A673 (cell line): Measurements from ENCODE around the gene VWA5A. TPM values are rescaled to one million over a fixed set of nuclear protein-coding genes. Genes with fewer than 3 reads are reported as not detected.

Experiments used
- Bru-seq: library from RNA; stranded (reverse); fragments of 400-500 nt; gene quantifications from one replicate; lab custom pipeline; 2021; lab: Mats Ljungman, UMichigan
- BruChase-seq, 2 experiments: library from RNA; stranded (reverse); fragments of 400-500 nt; gene quantifications; one replicate each; lab custom pipeline; 2021; lab: Mats Ljungman, UMichigan
- BruUV-seq: library from RNA; stranded (reverse); fragments of 400-500 nt; replicated peaks from 2 replicates; lab custom pipeline; 2021; lab: Mats Ljungman, UMichigan
- CTCF ChIA-PET: fragments of 300-600 bp; sonication (Branson Sonifier 250); formaldehyde crosslinking; loops from one replicate; lab custom pipeline; 2022; ENCODE audit warnings: antibody characterized with exemption; lab: Charles Lee
- POLR2A ChIA-PET: fragments of 300-600 bp; sonication (Branson Sonifier 250); formaldehyde crosslinking; loops from one replicate; lab custom pipeline; 2022; ENCODE audit warnings: antibody characterized with exemption; ENCODE audit not compliant: low non-redundant PET; lab: Charles Lee
- DNase-seq: peaks from one replicate; pipeline ENCODE4 v3.0.0-alpha.2; 2015; ENCODE audit warnings: low spot score
- H3K27ac ChIP-seq: fragments of 200-600 bp; sonication (generic); 2 replicates; pipeline ENCODE4 v1.5.1; 2016; ENCODE audit warnings: mixed run types, low read depth, mild to moderate bottlenecking, mixed read lengths, antibody characterized with exemption, low read length; ENCODE audit not compliant: poor library complexity, severe bottlenecking
- H3K27me3 ChIP-seq: fragments of 200-600 bp; sonication (generic); replicated peaks from 2 replicates; pipeline ENCODE4 v1.6.1; 2017; ENCODE audit warnings: mixed run types, low read depth, mild to moderate bottlenecking, mixed read lengths, antibody characterized with exemption, low read length; ENCODE audit not compliant: insufficient read depth, poor library complexity
- H3K36me3 ChIP-seq: fragments of 200-600 bp; sonication (generic); 2 replicates; pipeline ENCODE4 v1.6.1; 2016; ENCODE audit warnings: mixed run types, mild to moderate bottlenecking, mixed read lengths, antibody characterized with exemption, low read length; ENCODE audit not compliant: insufficient read depth, poor library complexity, severe bottlenecking
- H3K4me1 ChIP-seq: fragments of 200-600 bp; sonication (generic); 2 replicates; pipeline ENCODE4 v1.6.1; 2017; ENCODE audit warnings: mixed run types, mild to moderate bottlenecking, mixed read lengths, antibody characterized with exemption, low read length; ENCODE audit not compliant: insufficient read depth, poor library complexity, severe bottlenecking
- H3K4me3 ChIP-seq: fragments of 200-600 bp; sonication (generic); 2 replicates; pipeline ENCODE4 v1.5.1; 2016; ENCODE audit warnings: low read depth, mixed run types, mild to moderate bottlenecking, mixed read lengths, low read length; ENCODE audit not compliant: poor library complexity, severe bottlenecking
- H3K9me3 ChIP-seq: fragments of 200-600 bp; sonication (generic); 2 replicates; pipeline ENCODE4 v1.6.1; 2016; ENCODE audit warnings: mixed run types, low read depth, mild to moderate bottlenecking, mixed read lengths, antibody characterized with exemption, low read length; ENCODE audit not compliant: poor library complexity, severe bottlenecking
- EZH2 ChIP-seq: fragments of 200-600 bp; sonication (generic); IDR thresholded peaks from 2 replicates; pipeline ENCODE4 v1.6.1; 2017; ENCODE audit warnings: borderline replicate concordance, low read depth, mild to moderate bottlenecking, mixed read lengths, antibody characterized with exemption, low read length; ENCODE audit not compliant: poor library complexity, severe bottlenecking
- intact Hi-C: fragments of 100-400 bp; cut with micrococcal nuclease; formaldehyde crosslinking; loops from one replicate; pipeline ENCODE4 v1.10.0; 2022; ENCODE audit not compliant: unreplicated experiment
- long read RNA-seq: library from polyadenylated mRNA; stranded (forward); transcript quantifications from one replicate; pipeline ENCODE4 v2.0.0, GENCODE V29; 2022
- total RNA-seq: library from RNA; stranded (reverse); gene quantifications from 2 replicates; pipeline ENCODE4 v1.2.3, GENCODE V29; 2021
- TF ChIP-seq, protein P1 (sequence below): fragments of 300-800, 200-600 bp; sonication (generic); conservative IDR thresholded peaks from 2 replicates; pipeline ENCODE4 v1.5.1; 2017; ENCODE audit warnings: low read depth, mild to moderate bottlenecking, antibody characterized with exemption, low read length, moderate library complexity, mixed read lengths

The VWA5A gene, protein sequence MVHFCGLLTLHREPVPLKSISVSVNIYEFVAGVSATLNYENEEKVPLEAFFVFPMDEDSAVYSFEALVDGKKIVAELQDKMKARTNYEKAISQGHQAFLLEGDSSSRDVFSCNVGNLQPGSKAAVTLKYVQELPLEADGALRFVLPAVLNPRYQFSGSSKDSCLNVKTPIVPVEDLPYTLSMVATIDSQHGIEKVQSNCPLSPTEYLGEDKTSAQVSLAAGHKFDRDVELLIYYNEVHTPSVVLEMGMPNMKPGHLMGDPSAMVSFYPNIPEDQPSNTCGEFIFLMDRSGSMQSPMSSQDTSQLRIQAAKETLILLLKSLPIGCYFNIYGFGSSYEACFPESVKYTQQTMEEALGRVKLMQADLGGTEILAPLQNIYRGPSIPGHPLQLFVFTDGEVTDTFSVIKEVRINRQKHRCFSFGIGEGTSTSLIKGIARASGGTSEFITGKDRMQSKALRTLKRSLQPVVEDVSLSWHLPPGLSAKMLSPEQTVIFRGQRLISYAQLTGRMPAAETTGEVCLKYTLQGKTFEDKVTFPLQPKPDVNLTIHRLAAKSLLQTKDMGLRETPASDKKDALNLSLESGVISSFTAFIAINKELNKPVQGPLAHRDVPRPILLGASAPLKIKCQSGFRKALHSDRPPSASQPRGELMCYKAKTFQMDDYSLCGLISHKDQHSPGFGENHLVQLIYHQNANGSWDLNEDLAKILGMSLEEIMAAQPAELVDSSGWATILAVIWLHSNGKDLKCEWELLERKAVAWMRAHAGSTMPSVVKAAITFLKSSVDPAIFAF
- total RNA-seq, result 11.2 and 12.8 TPM in 2 replicates
- percentile 48 among the genes with signal in this experiment for Bru-seq, nascent RNA
- BruChase-seq, experiment 1, labeled RNA remaining after a 2-hour chase, result percentile 40 among the genes with signal in this experiment
- BruChase-seq, experiment 2, labeled RNA remaining after a 6-hour chase, result percentile 48 among the genes with signal in this experiment
- long read RNA-seq, transcript VWA5A-201 (10 exons, 1,863 nt), result major isoform, 24 of 37 reads
- long read RNA-seq, transcript VWA5A-204 (11 exons, 1,978 nt), result minor isoform, 5 of 37 reads
- long read RNA-seq, partial matches to known transcripts, result 4 of 37 reads
- long read RNA-seq, other reads (novel, unspliced or antisense), result 1 of 37 reads

DNA sequence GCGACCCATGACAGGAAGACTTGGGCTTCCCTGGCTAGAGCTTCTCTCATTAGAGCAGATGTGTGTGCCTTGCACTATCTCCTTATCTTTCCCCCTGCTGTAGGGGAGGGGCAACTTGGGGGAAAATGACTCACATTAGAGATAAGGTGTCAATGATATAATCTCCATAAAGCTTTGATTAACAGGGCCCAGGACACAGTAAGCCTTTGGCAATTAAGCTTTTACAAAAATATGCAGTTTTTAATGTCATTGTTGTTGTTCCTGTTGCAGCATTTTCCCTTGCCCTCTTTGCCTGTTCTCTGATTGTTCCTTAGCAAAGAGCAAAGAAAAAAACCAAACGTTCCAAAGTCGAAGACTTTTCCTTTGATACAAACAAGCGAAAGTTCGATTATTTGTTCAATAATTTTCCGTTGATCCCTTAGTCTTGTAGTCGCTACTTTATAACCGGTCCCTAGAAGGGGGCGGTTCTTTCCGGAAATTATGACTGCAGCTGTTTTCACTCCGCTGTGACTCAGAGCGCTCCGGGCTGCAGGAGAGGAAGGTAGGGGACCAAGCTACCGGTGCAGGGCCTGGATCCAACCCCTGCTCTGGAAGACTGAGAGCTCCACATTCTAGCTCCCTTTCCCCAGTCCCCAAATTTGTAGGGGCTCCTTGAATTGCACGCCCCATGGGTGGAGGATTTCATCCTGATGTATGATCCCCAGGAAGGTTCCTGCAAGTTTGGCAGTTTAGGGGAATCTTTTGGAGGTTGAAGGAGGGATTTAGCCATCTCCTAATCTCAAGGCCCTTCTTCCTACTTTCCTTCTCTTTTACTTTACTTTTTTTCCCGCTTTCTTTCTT, at the start of gene VWA5A:
Gene VWA5A, plus strand, starts transcription at position 509 of the 840 bp plus-strand sequence. CDS start 2,062 bp downstream, outside the sequence.
- Histone ChIP-seq H3K36me3 (no peaks in the 10 kb centered on the region), H3K27me3 (no peaks in the 10 kb centered on the region), H3K4me3 (peak within 1 kb of the TSS; percentile 51), H3K9me3 (no peaks in the 10 kb centered on the region), H3K4me1 (peaks cover 12% of the 10 kb centered on the region), H3K27ac (peak within 1 kb of the TSS; percentile 36)
- CTCF ChIA-PET, result interaction anchor here (1.1 kb wide), 1 partner anchor 8 kb away, joined by 3 read pairs; no protein-coding TSS in a partner anchor
- intact Hi-C loops, result no loop called here
- no TSS peak for BruUV-seq
- TF ChIP-seq, protein P1, sequence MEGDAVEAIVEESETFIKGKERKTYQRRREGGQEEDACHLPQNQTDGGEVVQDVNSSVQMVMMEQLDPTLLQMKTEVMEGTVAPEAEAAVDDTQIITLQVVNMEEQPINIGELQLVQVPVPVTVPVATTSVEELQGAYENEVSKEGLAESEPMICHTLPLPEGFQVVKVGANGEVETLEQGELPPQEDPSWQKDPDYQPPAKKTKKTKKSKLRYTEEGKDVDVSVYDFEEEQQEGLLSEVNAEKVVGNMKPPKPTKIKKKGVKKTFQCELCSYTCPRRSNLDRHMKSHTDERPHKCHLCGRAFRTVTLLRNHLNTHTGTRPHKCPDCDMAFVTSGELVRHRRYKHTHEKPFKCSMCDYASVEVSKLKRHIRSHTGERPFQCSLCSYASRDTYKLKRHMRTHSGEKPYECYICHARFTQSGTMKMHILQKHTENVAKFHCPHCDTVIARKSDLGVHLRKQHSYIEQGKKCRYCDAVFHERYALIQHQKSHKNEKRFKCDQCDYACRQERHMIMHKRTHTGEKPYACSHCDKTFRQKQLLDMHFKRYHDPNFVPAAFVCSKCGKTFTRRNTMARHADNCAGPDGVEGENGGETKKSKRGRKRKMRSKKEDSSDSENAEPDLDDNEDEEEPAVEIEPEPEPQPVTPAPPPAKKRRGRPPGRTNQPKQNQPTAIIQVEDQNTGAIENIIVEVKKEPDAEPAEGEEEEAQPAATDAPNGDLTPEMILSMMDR, result no peak
- TF ChIP-seq EZH2, result no peak
- POLR2A ChIA-PET, result no interaction called here
- peak; percentile 94 for DNase-seq

DNA sequence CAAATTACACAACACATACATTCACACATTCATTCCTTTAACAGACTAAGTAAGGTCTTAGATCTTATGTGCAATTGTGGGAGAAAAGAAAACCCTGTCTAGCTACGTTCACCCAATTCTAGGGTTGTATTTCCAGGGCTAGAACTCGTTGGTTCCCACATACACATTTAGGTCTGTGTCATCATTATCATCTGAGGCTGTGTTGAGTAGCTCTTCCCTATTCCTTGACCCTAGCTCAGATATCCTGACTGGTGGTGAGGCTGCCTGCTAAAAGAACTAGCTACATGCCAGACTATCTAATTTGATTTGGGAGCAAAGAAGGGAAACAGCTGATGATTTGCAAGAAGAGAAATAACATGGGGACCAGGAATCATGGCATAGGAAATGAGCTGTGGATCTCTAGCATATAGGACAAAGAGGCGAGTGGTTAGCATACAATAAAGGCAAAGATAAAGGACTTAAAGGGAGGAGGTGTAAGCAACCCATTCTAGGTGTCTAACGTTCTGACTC, 46.6 kb upstream of the VWA5A start:
- no peak for TF ChIP-seq EZH2
- TF ChIP-seq, protein P1, result no peak

More for the DNA sequence above, 46.6 kb upstream of the VWA5A start:
- H3K27ac ChIP-seq, result no peak overlapping the region
- ChIA-PET POLR2A (interaction anchor here (0.7 kb wide), 1 partner anchor 13 kb away, joined by 3 read pairs; no protein-coding TSS in a partner anchor), CTCF (no interaction called here)
- H3K4me3 ChIP-seq, result no peak overlapping the region
- H3K4me1 ChIP-seq, result peaks cover 18% of the 10 kb centered on the region
- intact Hi-C loops, result no loop called here
- no TSS peak for BruUV-seq
- no peaks in the 10 kb centered on the region for H3K9me3 ChIP-seq
- H3K27me3 ChIP-seq, result no peaks in the 10 kb centered on the region
- H3K36me3 ChIP-seq, result no peaks in the 10 kb centered on the region
- DNase-seq, result no peak
